Activated CD8-positive, alpha-beta memory T cell treated with anti-CD3 and anti-CD28 coated beads, Interleukin-2, amount 50 U/mL, for 24 hours (primary cell): ENCODE data around the gene PCED1B.
"Not testable (repeated sequence)": the region's sequence is repeated elsewhere in the genome, so short reads cannot be mapped to it uniquely, and the experiment has no call there.

Experiments
- DNase-seq: peaks from one replicate; pipeline ENCODE4 v3.0.0-alpha.2; 2020; ENCODE audit errors: extremely low read depth

The PCED1B gene

GRCh38 chr12:47088021-47088944 is 8.9 kb downstream of the PCED1B start:
- DNase-seq, result no peak

- no peak for DNase-seq
These were observed 11.6 kb downstream of the PCED1B start for GRCh38 chr12:47091009-47091408.

- no peak for DNase-seq
These were observed 15.4 kb downstream of the PCED1B start for GRCh38 chr12:47094804-47095203.

- no peak for DNase-seq
These were observed 16.2 kb downstream of the PCED1B start for GRCh38 chr12:47095446-47096236.

DNA sequence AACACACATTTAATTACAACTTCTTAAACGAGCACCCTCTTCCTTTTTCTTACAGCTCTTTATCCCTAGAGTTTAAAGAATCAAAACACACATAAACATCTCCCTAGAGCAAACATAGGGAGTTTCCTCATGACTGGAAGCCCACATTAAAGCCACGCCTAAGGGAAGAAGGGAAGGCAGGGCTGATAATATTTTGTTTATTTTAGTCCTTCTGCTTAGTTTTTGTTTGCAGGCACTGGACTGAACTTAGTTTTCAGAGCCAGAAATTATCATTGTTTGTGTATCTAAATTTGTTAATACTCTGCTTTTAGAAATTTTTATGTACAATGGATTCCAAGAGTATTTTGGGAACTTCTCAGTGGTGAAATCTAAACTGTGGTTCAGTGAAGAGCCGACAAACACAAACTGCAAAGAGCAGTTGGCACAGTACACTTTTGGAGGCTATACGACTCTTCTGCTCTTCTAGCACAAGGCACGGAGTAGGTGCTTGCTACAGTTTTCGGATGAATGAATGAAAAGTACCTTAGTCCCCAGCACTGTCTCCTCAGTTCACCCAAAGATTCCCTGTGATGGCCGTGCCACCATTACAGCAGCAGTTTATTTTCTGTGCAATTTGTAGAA is 18.0 kb downstream of the PCED1B start:
- no peak for DNase-seq

- no peak for DNase-seq
These were observed 18.7 kb downstream of the PCED1B start for GRCh38 chr12:47098099-47098498.

GRCh38 chr12:47099610-47100009 is 20.2 kb downstream of the PCED1B start:
- no peak for DNase-seq

DNA sequence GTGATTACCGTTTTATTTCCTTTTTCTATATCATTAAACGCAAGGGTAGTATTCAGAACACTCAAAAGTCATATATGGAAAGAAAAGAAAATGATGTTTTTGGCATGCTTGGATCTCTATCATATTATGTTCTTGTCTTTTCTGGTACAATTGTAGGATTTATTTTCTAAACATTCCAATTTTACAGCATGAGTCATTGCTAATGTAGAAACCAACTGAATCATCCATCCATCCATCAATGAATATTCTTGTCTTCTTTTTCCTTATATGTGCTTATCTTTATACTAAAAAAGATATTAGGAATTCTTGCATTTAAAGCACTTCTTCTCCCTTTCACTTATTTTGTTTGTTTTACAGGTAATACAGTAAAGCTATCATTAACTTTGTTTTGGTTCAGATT is 20.7 kb downstream of the PCED1B start:
- DNase-seq, result no peak

- no peak for DNase-seq
These were observed 23.0 kb downstream of the PCED1B start for GRCh38 chr12:47102406-47102805.

DNA sequence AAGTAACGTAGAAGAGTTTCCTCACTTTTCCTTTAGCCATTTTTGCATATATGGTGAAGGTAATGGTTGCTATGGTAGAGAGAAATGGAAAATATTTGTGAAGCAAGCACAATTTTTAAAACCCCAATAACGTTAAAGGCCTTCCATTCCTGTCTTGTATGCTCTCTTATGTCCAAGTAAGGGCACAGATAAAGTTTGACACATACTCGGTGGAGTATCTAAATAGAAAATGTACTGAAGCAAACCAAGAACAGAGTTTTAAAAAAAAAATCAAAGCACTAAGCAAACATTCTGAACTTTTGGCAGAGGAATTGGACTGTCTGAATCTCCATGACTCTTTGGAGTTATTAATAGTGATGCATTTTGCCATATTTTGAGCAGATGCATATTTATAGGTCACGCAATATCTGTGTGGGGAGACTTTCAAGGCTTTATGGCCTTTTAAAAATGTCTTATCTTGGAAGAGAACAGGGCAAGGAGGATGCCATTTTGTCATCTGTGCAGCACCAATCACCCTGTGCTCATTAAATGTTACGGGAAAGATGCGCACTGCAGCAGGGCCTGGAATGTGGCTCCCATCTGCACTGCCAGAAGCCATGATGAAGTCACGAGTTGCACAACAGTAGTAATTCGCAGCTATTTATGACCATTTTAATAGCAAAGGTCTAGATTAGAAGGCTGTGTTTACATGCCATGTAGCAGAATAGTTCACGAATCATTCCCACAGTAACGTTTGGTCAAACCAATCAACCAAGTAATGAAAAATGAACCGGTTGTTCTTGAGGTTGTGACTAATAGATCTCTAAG is 23.6 kb downstream of the PCED1B start:
- DNase-seq, result no peak

DNA sequence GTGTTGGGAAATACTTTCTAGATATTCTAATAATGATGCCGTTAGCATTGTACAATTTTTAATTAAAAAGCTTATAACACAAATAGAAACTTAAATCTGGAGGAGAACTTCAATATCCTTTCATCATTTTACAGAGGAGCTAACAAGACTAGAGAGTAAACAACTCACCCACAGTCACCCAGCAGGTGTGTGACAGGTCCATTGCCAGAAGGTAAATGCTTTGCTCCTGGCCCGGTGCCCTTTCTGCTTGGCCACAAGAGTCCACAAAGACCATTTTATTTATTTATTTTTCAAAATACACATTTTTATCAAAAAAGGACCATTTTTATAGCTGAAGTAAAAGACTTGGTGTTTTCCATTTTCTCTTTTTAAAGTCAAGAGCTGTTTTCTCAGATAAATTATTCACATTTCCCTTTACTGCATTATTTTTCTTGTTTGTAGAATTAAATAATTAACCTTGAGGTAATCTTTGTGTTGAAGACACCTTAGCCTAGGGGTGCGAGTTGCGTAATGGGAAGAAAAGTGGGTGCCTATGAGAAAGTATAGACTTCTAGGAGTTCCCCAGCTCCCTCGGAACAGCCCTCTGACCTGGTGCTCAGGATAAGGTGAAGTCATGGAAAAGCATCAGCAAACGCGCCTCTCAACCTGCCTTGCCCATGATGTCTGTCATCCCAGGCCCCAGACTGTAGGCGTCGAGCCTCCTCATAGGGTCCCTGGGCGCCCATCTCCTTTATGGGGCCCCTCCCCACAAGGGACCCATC is 26.7 kb downstream of the PCED1B start:
- DNase-seq, result no peak

- DNase-seq, result no peak
These were observed 28.0 kb downstream of the PCED1B start for GRCh38 chr12:47107446-47107845.

GRCh38 chr12:47107926-47108325 is 28.5 kb downstream of the PCED1B start:
- DNase-seq, result no peak

DNA sequence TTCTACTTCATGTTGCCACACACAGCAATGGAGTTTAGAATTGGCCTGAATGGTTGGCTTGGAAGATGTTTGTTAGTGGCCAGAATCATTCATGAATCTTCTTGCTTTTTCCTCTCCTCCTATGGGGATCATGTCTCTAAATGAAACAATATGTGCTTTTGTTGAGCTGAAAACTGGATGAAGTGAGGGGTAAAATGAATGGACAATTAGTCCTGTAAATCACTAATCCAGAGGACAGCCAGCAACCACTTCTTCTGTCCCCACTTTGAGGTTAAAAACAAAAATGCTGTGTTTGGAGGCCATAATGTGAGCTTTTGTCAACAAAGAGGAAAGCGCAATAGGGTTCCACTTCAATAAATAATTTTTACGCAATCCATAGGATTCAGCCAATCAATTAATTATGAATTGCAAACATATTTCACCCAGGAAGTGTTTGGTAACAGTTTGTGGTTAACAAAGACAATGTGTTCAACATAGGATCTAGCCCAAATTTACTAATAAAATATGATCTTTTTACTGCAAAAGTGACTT is 30.7 kb downstream of the PCED1B start:
- no peak for DNase-seq

GRCh38 chr12:47110718-47111391 is 31.4 kb downstream of the PCED1B start:
- DNase-seq, result no peak

- DNase-seq, result no peak
These were observed 32.0 kb downstream of the PCED1B start for GRCh38 chr12:47111392-47111778.

DNA sequence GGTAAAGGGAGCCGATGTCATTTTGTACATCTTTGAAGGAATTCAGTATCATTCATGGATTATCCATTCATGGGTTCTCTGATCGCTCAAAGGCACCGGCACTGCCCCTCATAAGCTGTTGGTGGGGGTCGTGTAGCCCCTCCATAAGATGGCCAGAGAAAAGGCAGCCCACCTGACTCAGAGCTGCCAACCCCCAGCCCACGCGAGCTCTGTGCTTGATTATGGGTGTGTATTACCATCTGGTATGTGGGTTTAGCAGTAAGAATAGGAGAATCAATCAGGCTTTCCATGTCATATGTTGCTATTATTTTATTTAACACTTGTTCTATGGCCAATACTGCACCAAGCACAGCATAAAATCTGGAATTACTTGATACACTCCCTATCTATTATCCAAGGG is 32.4 kb downstream of the PCED1B start:
- no peak for DNase-seq

- no peak for DNase-seq
These were observed 33.3 kb downstream of the PCED1B start for GRCh38 chr12:47112679-47113078.

GRCh38 chr12:47114481-47114892 is 35.1 kb downstream of the PCED1B start:
- DNase-seq, result no peak

GRCh38 chr12:47117305-47117704 is 37.9 kb downstream of the PCED1B start:
- DNase-seq, result not testable (repeated sequence)
